HG03558 (cell line): ENCODE data around the gene NSD1.
A peak's percentile ranks its signal among the peaks of the same experiment; 100 is the strongest.

Experiments
- ATAC-seq: cut with Tn5 transposase; IDR thresholded peaks from one replicate; pipeline ENCODE4 v1.9.1; 2021; ENCODE audit warnings: moderate number of reproducible peaks; ENCODE audit not compliant: unreplicated experiment; ENCODE audit errors: extremely low read depth

Gene NSD1, protein sequence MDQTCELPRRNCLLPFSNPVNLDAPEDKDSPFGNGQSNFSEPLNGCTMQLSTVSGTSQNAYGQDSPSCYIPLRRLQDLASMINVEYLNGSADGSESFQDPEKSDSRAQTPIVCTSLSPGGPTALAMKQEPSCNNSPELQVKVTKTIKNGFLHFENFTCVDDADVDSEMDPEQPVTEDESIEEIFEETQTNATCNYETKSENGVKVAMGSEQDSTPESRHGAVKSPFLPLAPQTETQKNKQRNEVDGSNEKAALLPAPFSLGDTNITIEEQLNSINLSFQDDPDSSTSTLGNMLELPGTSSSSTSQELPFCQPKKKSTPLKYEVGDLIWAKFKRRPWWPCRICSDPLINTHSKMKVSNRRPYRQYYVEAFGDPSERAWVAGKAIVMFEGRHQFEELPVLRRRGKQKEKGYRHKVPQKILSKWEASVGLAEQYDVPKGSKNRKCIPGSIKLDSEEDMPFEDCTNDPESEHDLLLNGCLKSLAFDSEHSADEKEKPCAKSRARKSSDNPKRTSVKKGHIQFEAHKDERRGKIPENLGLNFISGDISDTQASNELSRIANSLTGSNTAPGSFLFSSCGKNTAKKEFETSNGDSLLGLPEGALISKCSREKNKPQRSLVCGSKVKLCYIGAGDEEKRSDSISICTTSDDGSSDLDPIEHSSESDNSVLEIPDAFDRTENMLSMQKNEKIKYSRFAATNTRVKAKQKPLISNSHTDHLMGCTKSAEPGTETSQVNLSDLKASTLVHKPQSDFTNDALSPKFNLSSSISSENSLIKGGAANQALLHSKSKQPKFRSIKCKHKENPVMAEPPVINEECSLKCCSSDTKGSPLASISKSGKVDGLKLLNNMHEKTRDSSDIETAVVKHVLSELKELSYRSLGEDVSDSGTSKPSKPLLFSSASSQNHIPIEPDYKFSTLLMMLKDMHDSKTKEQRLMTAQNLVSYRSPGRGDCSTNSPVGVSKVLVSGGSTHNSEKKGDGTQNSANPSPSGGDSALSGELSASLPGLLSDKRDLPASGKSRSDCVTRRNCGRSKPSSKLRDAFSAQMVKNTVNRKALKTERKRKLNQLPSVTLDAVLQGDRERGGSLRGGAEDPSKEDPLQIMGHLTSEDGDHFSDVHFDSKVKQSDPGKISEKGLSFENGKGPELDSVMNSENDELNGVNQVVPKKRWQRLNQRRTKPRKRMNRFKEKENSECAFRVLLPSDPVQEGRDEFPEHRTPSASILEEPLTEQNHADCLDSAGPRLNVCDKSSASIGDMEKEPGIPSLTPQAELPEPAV (N-terminal part only)

DNA sequence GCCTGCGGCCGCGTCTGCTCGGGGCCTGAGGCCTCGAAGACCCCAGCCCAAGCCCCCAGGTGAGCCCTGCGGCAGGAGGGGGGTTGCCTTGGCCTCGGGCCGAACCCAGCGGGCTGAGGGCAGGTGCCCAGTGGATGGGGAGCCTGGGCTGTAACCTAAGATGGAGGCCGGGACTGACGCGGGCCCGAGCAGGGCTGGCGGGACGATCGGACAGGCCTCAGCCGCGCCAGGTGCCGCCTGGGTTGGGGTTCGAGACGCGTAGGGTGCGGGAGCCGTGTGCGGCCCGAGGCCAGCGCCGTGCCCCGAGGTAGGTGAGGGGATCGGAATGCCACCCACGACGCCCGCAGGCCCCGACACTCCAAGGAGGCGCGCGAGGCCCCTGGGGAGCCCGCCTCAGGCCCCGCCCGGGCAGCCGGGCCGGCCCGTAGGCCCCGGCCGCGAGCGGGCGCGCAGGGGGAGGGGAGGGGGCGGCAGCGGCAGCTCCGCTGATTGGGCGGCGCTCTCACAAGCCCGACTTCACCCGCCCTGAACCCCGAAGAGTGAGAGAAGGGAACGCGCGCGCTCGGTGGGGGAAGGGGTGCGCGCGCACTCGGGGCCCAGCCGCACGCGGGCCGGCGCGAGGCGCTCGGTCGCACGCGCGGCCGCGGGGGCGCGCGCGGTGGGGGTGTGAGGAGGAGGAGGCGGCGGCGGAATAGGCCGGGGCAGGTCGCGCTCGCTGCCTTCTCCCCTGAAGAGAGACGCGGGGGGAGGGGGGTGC, at the start of gene NSD1:
Gene NSD1, plus strand, starts transcription at position 678 of the 757 bp plus-strand sequence. CDS start 1,331 bp downstream, outside the sequence.
- ATAC-seq, result peak; percentile 32

DNA sequence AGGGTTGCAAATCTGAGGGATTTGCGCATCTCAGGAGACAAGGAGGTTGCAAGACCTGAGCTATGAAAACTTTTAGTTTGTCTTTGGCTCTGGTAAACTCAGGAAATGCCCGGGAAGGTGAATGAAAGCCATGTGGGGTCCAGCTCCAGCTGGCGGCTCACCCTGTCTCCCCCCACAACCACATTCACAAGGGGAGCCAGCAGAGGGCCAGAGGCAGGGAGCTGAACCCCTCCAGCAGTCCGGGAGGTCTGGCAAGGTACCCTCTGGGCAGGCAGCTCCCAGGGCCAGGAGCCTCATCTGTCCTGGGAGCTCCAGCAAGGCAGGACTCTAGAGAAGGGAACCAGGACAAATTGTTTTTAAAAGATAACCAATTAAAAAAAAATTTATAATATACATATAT, 49.4 kb upstream of the NSD1 start:
- ATAC-seq, result no peak

DNA sequence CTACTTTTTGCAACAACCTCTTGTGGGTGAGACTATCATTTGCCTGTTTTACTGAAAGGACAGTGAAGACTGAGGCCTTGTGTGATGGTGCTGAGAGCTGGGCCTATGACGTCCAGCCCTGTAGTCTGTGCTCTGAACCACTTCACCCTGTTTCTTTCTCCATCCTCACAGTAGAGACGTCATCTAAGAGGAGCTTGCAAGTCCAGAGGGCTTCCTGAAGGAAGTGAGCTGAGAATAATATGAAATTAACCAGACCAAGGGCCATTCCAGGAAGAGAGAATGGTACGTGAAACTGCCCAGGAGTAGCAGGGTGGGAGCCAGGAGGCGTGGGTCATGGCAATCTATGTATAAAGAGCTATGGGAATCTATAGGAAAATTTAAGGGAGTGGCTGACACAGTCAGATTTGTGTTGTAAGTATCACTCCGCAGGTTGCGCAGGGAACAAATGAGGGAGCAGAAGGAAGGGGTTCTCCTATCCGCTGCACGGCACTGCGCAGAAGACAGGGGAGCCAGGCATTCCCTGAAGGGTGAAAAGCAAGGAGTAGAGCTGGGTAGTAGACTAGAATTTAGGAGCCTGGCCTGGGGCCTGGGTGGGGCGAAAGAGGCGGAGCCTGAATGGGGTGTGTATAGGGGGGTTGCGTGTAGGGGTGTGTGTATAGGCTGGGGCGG, 47.5 kb upstream of the NSD1 start:
- ATAC-seq, result no peak

DNA sequence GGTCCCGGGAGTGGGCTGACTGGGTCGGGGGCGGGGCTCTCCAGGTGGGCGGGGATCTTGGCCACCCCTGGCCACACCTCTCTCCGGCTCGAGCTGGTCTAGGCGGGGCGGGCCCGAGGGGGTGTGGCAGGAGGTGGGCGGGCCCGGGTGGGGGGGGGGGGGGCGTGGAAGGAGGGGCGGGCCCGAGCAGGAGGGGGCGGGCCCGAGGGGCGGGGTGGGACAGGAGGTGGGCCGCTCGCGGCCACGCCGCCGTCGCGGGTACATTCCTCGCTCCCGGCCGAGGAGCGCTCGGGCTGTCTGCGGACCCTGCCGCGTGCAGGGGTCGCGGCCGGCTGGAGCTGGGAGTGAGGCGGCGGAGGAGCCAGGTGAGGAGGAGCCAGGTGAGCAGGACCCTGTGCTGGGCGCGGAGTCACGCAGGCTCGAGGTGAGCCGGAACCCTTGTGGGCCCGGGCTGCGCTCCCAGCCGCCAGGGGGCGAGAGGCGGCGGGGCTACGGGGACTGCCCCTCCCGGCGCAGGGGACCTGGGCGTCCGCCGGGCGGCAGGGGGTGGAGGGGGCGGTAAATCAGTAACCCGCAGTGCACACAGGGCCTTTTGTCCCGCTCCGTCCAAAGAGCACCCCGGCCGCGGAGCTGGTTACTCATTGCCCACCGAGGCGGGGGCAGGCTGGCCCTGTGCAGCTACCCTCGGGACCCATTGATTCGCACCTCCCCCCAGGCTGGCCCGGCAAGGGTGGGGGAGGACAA, 46.7 kb upstream of the NSD1 start, which contains the start of gene FGFR4:
Gene FGFR4, plus strand, starts transcription at position 262 of the 744 bp plus-strand sequence. CDS start 2,688 bp downstream, outside the sequence.
- ATAC-seq, result no peak

DNA sequence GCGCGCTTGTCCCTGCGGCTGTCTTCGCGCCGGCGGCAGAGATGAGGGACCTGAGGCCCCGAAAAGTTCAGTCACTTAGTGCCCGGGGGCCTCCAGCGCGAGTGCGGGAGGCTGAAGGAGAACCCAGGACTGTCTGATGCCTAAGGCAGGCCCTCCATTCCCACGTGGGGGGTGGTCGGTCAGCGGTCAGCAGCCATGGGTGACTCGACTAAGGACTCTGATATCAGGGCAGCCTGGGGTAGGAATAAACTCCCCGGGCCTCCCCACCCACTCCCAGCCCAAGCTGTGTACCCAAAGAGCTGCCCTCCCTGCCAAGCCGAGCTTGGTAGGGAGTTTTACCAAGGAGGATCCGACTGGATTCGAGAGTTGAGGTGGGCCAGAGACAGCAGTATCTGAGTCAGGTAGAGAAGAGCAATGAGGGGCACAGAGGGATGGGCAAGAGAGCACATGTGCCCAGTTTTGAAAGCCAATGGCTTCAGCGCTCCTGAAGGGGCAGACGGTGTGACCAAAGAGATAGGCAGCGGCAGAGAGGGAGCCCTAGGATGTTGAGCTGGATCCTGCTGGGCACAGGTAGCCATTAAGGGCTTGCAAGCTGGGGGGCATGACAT, 46.1 kb upstream of the NSD1 start:
- ATAC-seq, result no peak

DNA sequence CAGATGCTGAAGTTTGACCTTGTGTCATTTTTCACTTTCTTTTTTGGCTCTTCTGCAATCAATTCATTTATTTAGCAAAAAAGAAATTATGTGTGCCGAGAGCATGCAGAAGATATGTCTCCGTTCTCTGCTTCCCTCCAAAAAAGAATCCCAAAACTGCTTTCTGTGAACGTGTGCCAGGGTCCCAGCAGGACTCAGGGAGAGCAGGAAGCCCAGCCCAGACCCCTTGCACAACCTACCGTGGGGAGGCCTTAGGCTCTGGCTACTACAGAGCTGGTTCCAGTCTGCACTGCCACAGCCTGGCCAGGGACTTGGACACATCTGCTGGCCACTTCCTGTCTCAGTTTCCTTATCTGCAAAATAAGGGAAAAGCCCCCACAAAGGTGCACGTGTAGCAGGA, 44.4 kb upstream of the NSD1 start:
- ATAC-seq, result no peak

DNA sequence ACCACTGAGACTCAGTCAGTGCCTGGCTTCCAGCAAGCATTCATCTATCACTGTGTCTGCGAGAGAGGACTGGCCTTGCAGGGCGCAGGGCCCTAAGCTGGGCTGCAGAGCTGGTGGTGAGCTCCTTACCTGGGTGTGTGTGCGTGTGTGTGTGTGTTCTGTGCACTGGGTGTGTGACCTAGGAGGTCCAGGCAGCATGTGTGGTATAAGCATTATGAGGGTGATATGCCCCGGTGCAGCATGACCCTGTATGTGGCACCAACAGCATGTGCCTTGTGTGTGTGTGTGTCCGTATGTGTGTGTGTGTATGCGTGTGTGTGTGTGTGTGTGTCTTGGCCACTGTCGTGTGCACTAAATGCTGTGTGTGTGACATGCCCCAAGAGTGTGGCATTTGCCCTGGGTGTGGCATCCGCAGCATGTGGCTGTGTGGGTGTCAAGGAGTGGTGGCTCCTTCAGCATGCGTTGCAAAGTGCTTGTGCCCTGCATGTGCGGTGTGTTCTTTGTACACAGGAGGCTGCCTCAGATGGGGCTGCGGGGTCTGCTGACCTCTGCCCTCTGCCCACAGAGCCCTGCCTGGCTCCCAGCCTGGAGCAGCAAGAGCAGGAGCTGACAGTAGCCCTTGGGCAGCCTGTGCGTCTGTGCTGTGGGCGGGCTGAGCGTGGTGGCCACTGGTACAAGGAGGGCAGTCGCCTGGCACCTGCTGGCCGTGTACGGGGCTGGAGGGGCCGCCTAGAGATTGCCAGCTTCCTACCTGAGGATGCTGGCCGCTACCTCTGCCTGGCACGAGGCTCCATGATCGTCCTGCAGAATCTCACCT, 43.5 kb upstream of the NSD1 start:
- ATAC-seq, result no peak

DNA sequence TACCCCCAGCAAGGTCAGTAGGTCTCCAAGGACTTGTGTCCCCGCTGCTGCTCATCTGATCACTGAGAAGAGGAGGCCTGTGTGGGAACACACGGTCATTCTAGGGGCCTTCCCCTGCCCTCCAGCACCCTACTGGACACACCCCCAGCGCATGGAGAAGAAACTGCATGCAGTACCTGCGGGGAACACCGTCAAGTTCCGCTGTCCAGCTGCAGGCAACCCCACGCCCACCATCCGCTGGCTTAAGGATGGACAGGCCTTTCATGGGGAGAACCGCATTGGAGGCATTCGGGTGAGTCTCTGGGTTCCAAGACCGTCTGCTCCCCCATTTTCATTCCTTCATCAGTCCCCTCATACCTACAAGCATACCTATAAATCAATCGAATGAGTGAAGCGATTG, 42.8 kb upstream of the NSD1 start:
- ATAC-seq, result no peak

DNA sequence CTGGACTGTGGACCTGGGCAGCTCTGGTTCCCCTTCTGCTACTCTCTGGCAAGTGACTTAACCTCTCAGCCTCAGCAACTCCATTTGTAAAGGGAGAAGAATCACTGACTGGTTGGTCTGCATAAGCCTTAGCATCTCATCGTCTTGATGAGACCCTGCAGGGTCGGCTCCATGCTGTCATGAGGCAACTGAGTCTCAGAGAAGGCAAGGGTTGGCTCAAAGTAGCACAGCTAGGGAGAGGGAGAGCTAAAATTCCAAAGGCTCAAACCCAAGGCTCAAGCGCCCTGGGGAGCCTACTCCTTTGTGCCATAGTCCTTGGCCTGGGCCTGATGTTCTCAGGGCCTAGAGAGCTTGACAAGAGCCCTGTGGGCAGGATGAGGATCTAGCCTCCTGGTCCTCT, 42.3 kb upstream of the NSD1 start:
- no peak for ATAC-seq

DNA sequence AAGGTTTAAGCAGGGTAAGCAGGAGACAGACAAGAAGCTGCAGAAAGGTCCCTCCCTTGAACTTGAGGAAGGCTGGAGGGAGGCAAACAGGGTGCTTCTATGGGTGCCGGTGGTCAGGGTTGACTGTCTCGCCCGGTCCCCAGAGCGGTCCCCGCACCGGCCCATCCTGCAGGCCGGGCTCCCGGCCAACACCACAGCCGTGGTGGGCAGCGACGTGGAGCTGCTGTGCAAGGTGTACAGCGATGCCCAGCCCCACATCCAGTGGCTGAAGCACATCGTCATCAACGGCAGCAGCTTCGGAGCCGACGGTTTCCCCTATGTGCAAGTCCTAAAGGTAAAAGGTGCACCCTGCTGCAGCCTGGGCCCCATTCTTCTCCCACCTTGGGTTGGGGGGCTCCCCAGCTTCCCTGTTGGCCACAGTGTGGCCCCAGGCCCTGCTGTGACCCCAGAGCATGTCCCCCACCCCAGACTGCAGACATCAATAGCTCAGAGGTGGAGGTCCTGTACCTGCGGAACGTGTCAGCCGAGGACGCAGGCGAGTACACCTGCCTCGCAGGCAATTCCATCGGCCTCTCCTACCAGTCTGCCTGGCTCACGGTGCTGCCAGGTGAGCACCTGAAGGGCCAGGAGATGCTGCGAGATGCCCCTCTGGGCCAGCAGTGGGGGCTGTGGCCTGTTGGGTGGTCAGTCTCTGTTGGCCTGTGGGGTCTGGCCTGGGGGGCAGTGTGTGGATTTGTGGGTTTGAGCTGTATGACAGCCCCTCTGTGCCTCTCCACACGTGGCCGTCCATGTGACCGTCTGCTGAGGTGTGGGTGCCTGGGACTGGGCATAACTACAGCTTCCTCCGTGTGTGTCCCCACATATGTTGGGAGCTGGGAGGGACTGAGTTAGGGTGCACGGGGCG, 41.1 kb upstream of the NSD1 start:
- ATAC-seq, result no peak

DNA sequence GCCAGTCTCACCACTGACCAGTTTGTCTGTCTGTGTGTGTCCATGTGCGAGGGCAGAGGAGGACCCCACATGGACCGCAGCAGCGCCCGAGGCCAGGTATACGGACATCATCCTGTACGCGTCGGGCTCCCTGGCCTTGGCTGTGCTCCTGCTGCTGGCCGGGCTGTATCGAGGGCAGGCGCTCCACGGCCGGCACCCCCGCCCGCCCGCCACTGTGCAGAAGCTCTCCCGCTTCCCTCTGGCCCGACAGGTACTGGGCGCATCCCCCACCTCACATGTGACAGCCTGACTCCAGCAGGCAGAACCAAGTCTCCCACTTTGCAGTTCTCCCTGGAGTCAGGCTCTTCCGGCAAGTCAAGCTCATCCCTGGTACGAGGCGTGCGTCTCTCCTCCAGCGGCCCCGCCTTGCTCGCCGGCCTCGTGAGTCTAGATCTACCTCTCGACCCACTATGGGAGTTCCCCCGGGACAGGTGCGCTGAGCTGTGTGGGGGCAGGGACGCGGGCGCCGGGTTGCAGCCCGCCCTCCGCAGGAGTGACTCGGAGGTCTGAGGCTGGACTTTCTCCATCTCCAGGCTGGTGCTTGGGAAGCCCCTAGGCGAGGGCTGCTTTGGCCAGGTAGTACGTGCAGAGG, 40.4 kb upstream of the NSD1 start:
- ATAC-seq, result no peak

DNA sequence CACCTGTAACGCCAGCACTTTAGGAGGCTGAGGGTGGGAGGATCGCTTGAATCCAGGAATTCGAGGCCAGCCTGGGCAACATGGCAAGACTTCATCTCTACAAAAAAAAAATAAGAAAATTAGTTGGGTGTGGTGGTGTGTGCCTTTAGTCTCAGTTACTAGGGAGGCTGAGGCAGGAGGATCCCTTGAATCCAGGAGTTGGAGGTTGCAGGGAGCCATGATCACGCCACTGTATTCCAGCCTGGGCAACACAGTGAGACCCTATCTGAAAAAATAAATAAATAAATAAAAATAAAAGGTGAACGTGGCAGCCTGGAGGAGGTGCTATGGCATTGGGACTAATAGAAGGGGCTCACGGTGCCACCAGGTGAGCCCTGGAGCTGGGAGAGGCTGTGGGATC, 39.8 kb upstream of the NSD1 start:
- ATAC-seq, result no peak

DNA sequence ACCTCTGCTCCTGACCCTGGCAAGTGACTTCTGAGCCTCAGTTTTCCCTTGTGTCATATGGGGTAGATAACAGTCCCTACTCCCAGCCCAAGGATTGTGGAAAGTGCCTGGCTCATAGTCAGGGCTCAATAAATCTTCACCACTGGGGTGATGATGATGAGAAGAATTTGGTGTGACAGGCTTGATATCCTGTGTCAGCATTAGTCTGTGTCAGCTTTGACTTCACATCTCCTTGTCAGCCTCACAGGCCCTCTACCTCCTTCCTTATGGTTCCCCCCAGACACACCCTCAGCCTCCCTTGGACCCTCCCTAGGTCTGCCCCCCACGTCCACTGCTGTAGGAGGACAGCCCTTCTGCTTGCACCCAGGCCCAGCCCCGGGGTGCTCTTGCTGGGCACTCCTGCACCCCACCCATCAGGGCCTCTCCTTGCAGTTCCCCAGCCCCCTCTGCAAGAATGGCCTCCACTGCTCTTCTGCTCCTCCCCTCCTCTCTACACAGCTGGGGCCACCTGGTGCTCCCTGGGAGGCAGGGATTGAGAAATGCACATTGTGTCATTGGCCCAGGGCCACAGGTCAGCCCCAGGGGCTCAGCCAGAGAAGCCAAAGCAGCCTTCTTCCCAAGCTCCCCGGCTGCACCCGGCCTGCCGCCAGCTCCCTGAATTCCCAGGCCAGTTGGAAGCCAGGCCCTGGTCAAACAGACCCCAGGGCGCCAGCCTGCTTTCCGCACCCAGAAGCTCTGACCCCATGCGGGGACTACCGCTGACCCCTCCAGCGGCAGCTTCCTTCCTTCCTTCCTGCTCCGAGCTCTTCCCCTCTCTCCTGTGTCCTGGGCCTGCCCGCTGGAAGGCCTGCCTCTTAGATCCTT, 39.1 kb upstream of the NSD1 start:
- ATAC-seq, result no peak

DNA sequence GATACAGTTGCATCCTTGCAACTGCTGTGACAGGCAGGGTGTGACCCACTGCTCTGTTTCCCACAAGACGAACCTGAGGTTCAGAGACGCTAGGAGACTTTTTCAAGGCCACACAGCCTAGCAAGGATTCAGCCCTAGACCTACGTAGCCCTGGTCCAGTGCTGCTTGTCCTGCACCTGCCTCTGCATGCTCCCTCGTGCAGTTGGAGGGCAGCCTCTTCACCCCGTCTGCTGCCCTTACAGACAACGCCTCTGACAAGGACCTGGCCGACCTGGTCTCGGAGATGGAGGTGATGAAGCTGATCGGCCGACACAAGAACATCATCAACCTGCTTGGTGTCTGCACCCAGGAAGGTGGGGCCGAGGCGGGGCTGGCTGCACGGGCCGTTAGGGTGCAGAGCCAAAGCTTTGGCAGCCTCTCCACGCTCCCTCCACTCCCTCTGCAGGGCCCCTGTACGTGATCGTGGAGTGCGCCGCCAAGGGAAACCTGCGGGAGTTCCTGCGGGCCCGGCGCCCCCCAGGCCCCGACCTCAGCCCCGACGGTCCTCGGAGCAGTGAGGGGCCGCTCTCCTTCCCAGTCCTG, 38.4 kb upstream of the NSD1 start:
- no peak for ATAC-seq
